T1000 (cell line): Measurements from ENCODE around the gene RAB33B.
"Not testable (repeated sequence)": the region's sequence is repeated elsewhere in the genome, so short reads cannot be mapped to it uniquely, and the experiment has no call there.

Experiments
- DNase-seq: peaks from one replicate; lab custom pipeline; 2025; ENCODE audit warnings: mixed read lengths; lab: John Stamatoyannopoulos, UW

Gene RAB33B

GRCh38 chr4:139464512-139464911 lies 10.6 kb downstream of the RAB33B start:
- DNase-seq = not testable (repeated sequence)

DNA sequence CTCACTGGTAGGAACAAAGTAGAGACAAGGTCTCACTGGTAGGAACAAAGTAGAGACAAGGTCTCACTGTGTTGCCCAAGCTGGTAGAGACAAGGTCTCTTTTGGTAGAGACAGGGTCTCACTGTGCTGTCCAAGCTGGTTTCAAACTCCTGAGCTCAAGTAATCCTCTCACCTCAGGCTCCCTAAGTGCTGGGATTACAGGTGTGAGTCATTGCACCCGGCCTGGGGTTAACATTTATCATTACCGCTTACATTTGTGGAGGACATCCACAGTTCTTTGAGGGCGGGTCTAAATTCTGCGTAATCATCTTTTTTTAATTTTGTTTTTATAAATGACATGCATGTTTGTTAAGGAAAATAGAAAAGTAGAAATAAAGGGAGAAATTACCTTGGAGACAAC lies 12.0 kb downstream of the RAB33B start:
- no peak for DNase-seq

DNA sequence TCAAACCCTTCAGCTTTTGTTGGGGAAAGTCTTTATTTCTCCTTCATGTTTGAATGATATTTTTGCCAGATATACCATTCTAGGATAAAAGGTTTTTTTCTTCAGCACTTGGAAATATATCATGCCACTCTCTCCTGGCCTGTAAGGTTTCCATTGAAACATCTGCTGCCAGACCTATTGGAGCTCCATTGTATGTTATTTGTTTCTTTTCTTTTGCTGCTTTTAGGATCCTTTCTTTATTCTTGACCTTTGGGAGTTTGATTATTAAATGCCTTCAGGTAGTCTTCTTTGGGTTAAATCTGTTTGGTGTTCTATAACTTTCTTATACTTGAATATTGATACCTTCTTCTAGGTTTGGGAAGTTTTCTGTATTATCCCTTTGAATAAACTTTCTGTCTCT lies 14.8 kb downstream of the RAB33B start:
- not testable (repeated sequence) for DNase-seq

GRCh38 chr4:139469216-139469615 lies 15.3 kb downstream of the RAB33B start:
- DNase-seq = no peak

DNA sequence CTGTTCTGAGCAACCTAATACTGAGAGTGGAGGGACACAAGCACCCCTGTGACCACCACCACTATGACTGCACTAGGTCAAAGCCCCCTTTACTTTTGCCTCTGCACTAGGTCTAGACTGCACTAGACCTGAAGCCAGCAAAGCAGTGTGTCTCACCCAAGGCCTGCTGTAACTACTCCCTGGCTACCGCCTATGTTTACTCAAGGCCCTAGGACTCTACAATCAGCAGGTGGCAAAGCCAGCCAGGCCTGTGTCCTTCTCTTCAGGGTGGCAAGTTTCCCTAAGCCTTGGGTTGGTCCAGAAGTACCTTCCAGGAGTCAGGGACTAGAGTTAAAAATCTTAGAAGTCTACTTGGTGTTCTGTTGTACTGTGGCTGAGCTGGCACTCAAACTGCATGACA lies 15.9 kb downstream of the RAB33B start:
- no peak for DNase-seq

DNA sequence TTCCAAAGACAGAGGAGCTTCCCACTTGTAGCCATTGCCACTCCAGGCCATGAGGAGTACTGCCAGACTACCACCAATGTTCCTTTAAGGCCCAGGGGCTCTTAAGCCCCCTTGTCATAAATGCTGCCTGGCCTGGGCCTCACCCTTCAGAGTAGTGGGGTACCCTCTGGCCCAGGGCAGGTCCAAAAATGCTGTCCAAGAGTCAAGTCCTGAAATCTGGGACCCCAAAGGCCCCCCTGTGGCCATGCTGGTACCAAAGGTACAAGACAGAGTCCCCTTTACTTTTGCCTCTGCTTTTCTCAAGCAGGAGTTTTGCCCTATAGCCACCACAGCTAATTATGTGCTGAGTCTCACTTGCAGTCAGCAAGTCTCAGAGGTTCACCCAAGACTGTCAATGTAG lies 16.4 kb downstream of the RAB33B start:
- no peak for DNase-seq

DNA sequence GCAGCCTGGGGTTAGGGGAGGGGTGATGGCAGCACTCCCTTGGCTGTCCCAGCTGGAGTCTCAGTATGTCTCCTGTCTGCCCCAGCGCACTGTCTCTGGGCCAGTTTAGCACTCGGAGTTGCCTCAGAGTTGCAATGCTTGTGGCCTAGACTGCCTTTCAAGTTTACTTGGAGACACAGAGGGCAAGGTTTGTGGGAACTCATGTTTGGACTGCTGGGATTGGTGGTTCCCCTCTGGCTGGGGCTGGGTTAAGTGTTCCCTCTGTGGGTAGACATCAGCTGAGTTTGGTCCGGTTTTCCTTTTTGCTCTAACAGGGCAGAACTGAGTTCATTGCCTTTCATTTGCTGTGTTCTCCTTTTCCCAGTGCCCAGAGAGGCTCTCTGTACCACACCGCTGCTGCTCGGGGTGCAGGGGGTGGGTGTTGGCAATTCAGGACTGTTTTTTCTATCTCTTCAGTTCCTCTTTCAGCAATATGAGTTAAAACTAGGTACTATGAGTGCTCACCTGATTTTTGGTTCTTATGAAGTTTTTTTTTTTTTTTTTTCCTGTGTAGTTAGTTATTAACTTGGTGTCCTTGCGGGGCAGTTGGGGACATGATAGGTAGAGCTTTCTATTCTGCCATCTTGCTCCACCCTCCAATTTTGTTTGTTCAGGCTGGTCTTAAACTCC lies 17.2 kb downstream of the RAB33B start:
- DNase-seq = no peak

DNA sequence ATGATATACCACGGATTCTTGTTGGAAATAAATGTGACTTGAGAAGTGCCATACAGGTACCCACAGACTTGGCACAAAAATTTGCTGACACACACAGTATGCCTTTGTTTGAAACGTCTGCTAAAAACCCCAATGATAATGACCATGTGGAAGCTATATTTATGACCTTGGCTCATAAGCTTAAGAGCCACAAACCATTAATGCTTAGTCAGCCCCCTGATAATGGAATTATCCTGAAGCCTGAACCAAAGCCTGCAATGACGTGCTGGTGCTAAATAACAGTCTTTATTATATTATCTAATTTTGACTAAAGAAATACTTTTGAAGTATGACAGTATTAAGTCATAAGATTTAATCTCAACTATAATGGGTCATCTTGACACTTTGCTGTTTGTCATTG lies 18.9 kb downstream of the RAB33B start:
- DNase-seq = no peak

DNA sequence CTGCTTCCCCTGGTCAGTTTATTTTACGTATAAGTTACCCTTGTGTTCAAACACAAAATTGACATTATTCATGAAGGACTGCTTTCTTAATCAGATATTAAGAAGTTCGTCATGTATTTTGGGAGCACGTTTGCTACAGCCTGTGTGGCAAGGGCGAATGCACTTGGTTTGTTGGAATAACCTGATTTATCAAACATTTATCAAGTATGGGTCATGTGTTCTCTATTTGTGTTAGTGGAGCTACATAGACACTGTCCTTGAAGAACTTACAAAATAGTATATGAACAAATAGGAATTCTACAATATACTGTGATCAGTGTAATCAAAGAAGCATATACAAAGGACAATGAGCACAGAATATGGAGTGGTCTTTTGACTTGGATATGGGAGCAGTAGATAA lies 22.4 kb downstream of the RAB33B start:
- DNase-seq = no peak

- DNase-seq = no peak
These were observed 27.5 kb downstream of the RAB33B start for GRCh38 chr4:139481465-139481864.

DNA sequence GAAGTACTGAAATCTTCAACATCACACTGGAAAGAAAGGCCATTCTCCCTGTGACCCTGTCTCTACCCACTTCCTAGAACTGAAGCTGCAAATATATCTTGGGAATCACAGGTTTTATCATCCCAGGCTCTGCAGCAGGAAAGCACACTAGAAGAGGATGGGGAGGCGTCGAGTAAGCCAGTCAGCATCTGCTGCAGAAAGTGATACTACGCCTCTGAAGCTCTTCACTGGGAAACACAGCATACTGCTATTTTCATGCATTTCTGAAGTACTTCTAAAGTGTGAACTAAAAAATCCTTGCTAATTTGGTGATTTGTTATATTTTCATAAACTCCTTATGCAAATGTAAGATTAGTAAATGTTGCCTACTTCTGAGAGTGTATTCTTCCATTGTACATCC lies 29.1 kb downstream of the RAB33B start:
- DNase-seq = no peak

- DNase-seq = no peak
These were observed 30.9 kb downstream of the RAB33B start for GRCh38 chr4:139484783-139485311.

- DNase-seq = no peak
These were observed 34.5 kb downstream of the RAB33B start for GRCh38 chr4:139488442-139488841.

- no peak for DNase-seq
These were observed 35.7 kb downstream of the RAB33B start for GRCh38 chr4:139489638-139490037.

DNA sequence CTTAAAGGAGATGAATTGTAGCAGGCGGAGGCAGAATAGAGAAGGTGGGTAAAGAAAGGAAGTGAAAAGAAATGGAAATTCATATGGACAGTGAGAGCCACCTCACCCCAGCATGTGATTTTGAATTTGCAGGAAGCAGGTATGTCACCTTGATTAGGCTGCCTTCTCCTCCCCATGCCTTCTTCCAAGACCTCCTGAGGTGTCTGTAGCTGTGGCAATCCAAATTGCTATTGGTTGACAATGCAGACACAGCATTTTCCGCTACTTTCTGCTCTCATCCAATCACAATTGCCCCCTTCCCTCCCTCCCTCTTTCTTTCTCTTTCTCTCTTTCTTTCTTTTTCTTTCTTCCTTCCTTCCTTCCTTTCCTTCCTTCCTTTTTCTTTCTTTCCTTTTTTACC lies 38.5 kb downstream of the RAB33B start:
- no peak for DNase-seq

DNA sequence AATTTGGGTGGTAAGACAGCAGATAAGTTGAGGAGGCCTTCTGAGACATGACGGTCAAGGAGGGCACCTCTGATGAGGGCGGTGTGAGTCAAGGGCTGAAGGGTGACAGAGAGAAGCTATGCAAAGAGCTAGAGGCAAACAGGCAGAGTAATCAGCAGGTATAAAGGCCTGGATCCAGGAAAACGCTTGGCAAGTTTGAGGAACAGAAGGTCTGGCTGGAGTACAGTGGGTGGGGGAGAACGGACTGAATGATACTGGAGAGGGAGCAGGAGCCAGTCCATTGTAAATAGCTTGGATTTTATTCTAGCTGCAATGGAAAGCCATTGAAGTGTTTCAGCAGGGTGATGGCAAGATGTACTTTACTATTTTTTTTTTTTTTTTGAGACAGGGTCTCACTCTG lies 39.3 kb downstream of the RAB33B start:
- no peak for DNase-seq

- DNase-seq = no peak
These were observed 45.3 kb downstream of the RAB33B start for GRCh38 chr4:139499186-139499585.

- no peak for DNase-seq
These were observed 47.2 kb downstream of the RAB33B start for GRCh38 chr4:139501117-139501516.

DNA sequence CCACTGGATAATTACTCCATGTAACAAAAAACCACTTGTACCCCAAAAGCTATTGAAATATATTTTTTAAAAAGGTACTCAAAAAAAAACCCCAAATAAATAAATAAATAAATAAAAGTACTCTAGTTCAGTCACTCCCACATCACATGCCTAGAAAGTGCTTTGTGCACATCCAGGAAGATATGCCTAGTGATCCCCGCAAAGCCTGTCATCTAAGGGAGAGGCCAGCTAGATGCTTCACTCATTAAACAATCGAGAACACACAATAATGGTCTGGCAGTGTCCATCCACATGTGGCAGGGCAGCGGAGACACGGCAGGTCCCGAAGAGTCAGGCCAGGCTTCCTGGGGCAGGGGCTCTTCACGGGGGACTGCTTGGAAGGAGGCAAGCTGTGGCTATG lies 47.6 kb downstream of the RAB33B start:
- no peak for DNase-seq

- DNase-seq = no peak
These were observed 48.3 kb downstream of the RAB33B start for GRCh38 chr4:139501927-139502899.

- no peak for DNase-seq
These were observed 49.8 kb downstream of the RAB33B start for GRCh38 chr4:139503622-139504166.

GRCh38 chr4:139506774-139507173 lies 52.9 kb downstream of the RAB33B start:
- DNase-seq = no peak
